Fibroblast of skin of scalp (primary cell): ENCODE data around the gene RELL1.
A peak's percentile ranks its signal among the peaks of the same experiment; 100 is the strongest.

ENCODE experiments used
- DNase-seq: peaks from one replicate; pipeline ENCODE4 v3.0.0-alpha.2; 2013

Gene RELL1

DNA sequence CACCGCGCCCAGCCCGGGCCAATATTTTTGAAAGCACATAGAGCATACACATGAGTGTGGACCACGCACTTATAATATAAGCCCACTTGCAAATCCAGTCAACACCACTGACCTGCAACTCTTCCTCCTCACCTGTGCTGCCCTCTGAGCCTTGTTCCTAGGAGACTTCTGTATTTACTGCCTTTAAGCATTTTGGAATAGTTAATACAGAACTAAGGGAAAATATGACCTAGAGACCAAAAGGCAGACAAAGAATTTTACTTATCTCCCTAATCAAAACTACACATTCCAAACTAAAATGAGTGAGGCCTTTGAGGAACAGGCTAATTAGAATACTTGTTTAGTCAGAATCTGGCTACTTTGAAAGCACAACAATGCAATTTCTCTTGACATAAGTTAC, 89.1 kb downstream of the RELL1 start:
- no peak for DNase-seq

DNA sequence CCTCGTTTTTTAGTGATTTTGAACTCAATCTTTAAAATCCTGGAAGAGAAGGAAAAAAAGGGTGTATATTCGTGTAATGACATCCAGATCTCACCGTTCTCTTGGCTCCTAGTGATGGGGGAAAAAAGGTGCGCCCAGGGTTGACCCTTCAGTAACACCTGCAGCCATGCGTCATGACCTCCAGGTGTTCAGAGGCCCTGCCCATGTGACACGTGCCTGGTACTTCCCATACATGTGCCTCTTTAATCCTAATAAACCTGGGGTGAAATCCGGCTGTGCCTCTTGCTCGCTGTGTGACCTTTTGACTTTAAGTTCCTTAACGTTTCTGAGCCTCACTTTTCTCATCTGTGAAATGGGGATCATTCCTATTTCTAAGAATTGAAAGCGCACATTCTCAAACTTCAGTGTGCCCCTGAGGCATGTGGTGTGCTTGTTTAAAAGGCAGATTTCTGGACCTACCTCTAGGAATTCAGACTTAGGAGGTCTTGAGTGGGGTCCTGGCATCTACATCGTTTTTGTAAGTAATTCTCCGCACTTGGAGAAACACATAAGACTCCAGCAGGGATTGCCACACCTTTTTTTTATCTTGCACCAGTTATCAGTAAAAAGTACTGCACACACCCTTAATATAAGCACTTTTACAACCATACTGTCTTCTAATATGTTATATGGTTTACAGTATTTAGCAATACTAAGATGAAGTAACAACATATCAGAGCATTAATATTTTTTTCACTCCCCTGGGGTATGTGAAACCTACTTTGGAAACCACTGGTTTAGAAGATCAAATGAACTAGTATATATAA, 90.1 kb downstream of the RELL1 start:
- DNase-seq, result no peak

DNA sequence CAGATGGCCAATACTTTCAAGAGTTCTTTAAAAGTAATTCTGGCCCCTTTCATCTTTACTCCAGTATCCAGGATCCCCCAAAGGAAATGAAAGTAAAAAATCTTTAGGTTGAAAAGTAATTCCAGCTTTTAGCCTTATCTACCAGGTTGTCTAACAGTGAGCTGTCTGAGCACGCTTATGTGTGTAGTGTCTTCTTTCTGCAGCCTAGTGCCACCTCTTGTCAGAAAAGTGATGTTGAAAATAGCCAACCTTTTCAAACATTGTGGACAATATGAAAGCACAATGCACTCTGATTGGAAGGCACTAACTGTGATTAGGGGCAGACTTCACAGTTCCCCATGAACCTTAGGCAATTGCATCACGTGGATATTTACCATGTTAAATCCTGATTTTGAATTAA, 92.1 kb downstream of the RELL1 start:
- no peak for DNase-seq

DNA sequence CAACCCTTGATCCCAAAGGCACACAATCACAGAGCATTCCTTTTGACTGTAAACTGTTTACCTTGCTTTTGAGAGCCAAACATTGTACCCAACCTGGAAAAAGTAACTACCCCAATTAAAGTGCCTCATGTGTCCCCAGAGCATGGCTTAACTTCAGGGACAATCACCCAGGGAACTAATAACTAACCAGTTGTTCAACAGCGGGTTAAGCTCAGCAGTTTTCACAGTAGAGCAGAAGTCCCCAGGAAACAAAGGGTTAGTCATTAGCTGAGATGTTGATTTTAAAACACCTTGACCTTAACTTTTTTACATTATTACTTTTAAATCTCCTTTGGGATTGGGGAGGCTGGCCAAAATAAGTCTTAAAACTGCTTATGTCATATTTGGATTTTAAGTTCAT, 94.8 kb downstream of the RELL1 start:
- no peak for DNase-seq

DNA sequence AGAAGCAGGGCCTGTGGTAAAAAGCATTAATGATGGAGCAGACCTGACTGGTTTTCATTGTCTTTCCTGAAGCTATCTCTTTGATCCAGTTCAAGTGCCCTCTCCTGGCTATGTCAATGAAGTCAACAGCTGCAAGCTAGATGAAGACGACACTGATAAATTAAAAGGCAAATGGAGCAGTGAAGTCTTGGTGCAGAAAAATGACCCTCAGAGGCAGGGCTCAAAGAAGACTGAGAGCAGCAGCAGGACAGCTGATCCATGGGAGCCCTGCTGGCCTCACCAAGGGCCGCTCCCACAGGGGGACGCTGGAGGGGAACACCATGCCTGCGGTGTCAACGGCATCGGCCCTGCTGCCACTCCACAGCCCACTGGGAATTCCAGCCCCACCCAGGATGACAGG, 96.2 kb downstream of the RELL1 start:
- no peak for DNase-seq

DNA sequence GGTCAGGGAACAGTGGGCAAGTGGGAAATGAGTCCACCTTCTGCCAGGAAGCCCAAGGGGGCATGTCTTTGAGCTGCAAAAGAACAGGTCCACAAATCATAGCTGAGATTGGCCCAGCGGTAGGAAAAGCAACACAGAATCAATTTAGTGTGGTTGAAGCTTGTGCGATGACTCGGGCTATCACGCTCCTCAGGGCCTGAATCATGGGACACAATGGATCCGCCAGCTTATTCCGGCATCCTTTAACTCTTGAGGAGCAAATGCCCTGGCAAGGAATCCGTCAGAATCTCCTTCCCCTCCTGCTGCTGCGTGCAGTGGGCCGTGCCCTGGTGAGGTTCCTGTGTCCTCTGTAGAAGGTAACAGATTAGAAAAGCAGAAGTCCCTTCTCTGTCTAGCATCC, 98.0 kb downstream of the RELL1 start:
- DNase-seq, result no peak

DNA sequence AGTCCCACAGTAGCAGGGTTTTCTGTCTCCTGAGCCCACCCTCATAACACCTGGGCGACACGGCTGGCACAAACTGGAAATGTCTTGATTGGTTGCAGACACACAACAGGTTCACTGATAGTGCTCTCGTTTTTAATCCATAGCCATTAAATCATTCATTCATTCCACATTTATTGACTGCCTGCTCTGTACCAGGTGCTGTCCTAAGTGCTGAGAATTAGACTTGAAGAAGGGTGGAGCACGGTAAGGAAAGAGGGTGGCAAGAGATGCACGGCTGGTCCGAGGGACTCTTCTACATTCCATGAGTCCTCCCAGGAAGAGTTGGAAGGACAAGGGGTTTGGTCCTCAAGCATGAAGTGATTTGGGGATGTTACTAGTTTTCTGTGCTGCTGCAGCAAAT, 100.0 kb downstream of the RELL1 start:
- no peak for DNase-seq

DNA sequence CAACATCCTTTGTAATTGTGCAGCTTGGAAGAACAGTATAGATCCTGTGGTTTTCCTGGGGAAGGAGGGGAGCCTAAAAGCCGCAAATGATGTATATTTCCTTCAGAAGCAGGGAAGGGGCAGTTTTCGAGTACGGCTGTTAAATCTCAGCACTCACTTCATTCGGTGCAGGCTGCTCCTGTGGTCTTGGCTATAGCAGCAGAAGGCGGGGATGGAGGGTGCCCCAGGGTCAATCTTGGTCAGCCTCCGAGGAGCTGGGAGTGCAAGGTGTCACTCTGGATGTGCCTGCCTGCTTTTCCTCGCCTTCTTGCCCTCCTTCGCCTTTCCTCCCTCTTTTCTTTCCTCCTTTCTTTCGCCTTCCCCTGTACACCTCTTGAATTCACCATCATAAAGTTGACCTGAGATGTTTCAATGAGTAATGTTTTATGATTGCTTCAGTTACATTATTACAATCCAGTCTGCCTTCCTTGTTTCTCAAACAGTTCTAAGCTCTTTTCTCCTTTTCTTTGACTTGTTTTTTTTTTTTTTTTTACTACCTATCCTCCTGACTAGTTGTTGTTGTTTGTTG, 101.6 kb downstream of the RELL1 start:
- DNase-seq, result no peak

DNA sequence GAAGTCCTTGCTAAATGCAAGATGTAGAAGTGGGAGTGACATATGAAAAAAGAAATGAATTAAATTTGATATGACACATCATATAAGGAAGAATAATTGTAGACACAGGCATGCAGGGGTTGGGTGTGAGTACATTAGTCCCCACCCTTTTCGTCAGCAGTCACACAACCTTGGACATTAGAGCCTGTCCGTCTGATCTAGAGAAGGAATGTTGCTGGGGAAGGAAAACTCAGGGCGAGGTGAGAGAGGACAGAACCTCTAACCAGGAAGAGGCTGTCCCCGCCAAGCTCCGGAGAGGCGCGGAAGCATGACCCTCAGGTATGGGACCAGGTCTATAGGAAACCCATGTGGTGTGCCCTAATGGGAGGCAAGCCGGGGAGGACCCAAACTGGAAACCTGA, 102.1 kb downstream of the RELL1 start:
- DNase-seq, result no peak

DNA sequence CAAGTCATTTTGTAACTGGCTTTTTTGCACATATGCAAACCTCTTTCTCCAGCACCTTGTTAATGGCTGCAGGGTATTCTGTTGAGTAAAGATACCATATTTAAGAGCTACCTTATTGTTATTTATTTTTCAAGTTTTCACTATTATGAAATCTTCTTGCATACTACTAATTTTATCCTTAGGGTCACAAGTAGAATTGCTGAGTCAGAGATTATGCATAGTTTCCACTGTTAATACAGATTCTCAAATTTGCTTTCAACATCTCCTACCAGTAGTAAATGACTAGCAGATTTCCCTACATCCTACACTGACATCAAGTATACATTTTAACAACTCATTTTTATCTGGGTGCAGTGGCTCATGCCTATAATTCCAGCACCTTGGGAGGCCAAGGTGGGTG, 112.6 kb downstream of the RELL1 start:
- DNase-seq, result no peak

DNA sequence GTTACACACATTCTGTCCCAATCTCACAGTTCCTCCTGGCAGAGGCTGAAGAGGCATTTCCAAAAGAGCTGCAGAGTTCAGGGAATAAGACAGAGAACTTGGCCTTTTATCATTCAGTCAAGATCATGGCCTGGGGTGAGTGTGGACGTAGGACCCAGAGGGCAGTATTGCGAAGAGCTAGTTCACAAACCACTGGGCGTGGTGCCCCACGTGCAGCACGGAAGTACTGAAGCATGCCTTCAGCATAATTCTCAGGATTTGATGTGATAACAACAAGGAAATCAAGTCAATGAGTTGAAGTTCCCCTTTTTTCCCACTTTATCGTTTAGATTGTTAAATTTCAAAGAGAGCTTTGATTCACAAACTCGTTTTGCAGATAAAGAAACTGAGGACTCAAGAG, 117.7 kb downstream of the RELL1 start:
- no peak for DNase-seq

DNA sequence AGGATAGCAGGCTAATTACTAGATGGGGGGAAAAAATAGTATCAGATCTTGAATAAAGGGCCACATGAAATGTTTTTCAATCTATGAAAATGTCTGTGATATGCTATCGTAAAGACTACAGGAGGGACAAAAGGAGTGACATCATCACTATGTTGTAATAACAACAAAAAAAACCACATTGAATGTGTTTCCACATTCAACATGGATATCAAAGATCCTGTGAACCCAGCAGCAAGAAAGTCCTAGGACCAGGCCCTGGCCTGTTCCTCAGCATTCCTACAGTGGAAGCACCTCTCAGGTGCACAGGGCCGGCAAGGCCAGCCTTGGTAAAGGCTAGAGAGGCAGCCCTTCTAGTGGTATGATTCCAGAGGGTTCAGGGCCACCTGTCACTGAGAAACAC, 118.3 kb downstream of the RELL1 start:
- DNase-seq, result no peak

DNA sequence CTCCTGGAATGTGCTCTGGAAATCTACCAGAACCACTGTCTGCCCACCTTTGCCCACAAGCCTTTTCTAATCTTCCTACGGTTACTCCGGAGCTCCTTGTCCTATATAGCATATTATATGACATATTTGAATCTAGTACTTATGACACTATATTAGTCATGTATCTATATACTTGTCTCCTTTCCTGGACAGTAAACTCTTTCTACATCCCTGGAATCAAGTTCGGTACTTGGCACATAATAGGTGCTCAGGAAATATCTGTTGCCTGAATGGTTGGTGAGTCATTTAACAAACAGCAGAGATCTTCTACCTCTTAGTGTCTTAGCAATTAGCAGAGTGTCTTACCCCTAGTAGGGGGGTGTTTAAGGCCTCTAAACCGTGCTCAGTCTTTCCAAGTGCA, 123.6 kb downstream of the RELL1 start:
- no peak for DNase-seq

DNA sequence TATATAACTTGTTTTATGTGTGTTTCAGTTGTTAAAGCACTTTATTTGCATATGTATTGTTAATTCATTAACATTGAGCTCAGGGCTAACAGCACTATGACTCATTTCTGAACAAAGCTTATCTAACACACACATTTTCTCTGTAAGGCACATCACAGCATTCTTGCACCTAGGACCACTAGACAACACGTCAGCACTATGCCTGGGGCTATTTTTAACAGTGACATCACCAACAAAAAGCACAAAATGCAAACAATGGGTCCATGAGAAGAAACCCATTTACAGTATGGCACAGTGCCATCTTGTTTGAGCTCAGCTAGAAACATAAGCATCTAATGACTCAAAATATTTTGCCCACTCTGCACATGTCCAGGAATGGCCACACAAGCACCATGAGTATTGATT, 124.4 kb downstream of the RELL1 start:
- DNase-seq, result peak; percentile 6

DNA sequence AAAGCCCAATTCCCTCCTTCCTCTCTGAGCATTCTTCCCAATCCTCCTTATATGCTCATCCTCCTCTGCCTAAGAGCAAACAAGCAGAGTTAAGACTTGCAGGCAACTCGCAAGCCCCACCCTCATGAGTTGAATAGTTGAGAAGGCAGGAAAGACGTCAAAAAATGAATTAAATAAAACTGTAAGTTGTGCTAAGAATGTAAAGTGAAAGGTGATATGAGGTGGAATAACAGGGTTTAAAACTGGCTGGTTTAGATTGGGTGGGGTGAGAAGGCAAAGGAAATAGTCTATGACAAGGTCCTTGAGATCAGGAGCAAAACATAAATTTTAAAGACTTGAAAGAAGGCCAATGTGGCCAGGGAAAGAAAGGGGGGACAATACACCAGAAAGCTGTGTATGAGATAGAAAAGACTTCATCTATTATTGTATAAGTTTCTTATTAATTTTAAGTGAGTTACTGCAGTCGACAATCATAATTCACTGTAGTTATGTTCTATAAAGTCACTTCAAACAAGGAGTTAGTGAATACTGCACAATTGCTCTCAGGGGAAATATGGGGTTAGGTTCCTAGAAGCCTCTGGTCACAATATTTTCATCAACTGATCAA, 124.9 kb downstream of the RELL1 start:
- no peak for DNase-seq
